Stimulated activated CD4-positive, alpha-beta T cell treated with anti-CD3 and anti-CD28 coated beads, Interleukin-1b, Interleukin-23, amount 100 ng/mL, for 4 hours (primary cell): ENCODE results near the gene GPC2.
"Not testable (repeated sequence)": the region's sequence is repeated elsewhere in the genome, so short reads cannot be mapped to it uniquely, and the experiment has no call there.

Source experiments
- DNase-seq, 2 donors: peaks; one replicate each; pipeline ENCODE4 v3.0.0-alpha.2; 2020; ENCODE audit warnings: low read depth in 2 of 2

GPC2 gene

GRCh38 chr7:100200693-100201092 is 23.5 kb upstream of the GPC2 start:
- no peak for DNase-seq

DNA sequence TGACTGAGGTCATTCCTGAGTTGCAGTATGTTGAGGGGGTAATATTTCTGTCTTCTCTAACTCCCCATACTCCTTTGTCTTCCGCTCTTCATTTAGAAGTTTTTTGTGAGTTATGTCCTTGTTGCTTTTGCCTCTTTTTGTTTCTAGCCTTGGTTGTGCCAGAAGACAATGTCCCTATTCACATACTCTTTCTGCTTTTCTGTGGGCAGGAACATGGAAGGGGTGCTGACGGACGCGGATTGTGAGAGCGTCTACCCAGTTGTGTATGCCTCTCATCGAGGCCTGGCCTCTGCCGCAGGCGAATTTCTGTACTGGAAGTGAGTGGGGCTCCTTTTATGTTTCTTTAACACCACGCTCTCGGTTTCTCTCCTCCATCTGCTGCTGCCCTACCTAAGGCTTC is 21.1 kb upstream of the GPC2 start:
- DNase-seq = no peak

DNA sequence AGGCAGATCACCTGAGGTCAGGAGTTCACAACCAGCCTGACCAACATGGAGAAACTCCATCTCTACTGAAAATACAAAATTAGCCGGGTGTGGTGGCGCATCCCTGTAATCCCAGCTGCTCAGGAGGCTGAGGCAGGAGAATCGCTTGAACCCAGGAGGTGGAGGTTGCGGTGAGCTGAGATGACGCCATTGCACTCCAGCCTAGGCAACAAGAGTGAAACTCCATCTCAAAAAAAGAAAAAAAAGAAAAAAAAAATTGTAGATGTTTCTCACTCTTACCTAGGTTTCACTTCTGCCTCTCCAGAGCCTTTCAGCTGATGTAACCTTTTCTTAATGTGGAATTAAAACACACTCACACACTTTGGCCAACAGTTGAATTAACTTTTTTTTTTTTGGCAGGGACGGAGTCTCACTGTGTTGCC is 18.7 kb upstream of the GPC2 start:
- DNase-seq = not testable (repeated sequence)

GRCh38 chr7:100195222-100195621 is 18.0 kb upstream of the GPC2 start:
- DNase-seq = no peak

GRCh38 chr7:100192969-100193368 is 15.8 kb upstream of the GPC2 start:
- no peak for DNase-seq

GRCh38 chr7:100192281-100192862 is 15.2 kb upstream of the GPC2 start:
- DNase-seq = not testable (repeated sequence)

GRCh38 chr7:100191775-100192174 is 14.6 kb upstream of the GPC2 start:
- no peak for DNase-seq

GRCh38 chr7:100190048-100190711 is 13.0 kb upstream of the GPC2 start:
- DNase-seq = no peak

- DNase-seq = no peak
Measured at GRCh38 chr7:100189061-100189460, 11.9 kb upstream of the GPC2 start.

- DNase-seq = no peak
Measured at GRCh38 chr7:100185726-100186125, 8.5 kb upstream of the GPC2 start.

- DNase-seq = not testable (repeated sequence)
Measured at GRCh38 chr7:100183090-100183489, 5.9 kb upstream of the GPC2 start.

GRCh38 chr7:100182616-100183015 is 5.4 kb upstream of the GPC2 start:
- DNase-seq = not testable (repeated sequence)

- not testable (repeated sequence) for DNase-seq
Measured at GRCh38 chr7:100180084-100180483, 2.9 kb upstream of the GPC2 start.

DNA sequence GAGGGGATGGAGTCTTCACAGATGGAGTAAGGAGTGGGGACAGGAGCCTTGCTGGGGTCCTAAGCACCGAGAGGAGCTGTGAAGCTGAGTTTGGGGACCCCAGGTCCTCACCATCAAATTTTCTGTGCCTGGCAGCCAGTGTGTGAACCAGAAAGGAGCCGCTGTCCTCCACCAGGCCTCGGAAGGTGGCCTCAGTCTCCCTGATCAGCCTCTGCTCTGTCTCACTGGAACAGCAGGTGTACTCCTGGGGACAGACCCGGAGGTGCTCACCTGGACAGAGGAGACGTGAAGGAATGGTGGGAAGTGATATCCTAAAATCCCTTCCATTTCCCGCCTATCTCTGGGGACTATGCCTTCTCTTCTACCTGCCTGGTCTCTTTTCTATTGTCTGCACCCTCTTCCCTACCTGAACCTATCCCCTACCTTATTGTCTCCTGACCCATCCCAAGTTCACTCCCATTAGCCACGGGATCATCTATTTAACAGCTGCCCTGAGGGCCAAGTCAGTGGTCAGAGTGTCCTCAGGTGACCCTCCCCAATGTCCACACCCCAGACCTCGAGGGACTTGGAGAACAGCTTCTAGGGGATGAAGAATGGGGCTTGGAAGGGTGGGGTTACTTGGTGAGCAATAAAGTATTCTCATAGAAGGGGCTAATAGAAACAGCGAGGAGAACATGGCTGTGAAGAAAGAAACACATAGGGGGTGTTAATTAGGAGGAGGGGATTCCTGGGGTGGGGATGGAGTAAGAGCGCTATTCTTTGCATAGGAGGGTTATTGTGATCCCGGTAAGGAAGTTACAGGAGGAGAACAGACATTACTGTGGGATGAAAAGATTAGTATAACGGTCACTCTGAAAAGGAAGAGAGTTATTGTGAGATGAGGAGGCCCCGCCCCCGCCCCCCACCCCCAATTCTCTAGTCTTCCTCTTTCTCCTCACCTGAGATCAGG is 811 bp downstream of the GPC2 start:
- no peak for DNase-seq

GRCh38 chr7:100175296-100175935 is 1.8 kb downstream of the GPC2 start:
- DNase-seq = no peak

DNA sequence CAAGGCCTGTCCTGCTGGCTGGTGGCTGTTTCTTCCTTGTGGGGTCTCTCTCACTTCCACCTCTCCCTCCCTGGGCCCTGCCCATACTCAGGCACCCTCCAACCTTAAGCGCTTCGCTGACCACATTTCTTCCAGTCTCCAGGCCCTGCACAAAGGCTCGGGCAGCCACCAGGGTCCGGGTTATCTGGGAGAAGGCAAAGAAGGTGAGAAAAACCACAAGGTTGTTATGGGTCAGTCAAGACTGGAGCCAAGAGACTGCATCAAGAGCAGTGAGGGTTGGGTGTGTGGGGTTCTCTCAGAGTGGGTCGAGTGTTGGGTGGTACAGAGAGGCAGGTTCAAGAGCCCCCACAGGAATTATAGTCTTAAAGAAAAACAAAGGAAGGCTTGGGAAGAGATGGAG is 2.6 kb downstream of the GPC2 start:
- no peak for DNase-seq

- DNase-seq = no peak
Measured at GRCh38 chr7:100173806-100174495, 3.2 kb downstream of the GPC2 start.

GRCh38 chr7:100171840-100172239 is 5.3 kb downstream of the GPC2 start:
- no peak for DNase-seq

GRCh38 chr7:100171087-100171681 is 6.0 kb downstream of the GPC2 start:
- no peak for DNase-seq

DNA sequence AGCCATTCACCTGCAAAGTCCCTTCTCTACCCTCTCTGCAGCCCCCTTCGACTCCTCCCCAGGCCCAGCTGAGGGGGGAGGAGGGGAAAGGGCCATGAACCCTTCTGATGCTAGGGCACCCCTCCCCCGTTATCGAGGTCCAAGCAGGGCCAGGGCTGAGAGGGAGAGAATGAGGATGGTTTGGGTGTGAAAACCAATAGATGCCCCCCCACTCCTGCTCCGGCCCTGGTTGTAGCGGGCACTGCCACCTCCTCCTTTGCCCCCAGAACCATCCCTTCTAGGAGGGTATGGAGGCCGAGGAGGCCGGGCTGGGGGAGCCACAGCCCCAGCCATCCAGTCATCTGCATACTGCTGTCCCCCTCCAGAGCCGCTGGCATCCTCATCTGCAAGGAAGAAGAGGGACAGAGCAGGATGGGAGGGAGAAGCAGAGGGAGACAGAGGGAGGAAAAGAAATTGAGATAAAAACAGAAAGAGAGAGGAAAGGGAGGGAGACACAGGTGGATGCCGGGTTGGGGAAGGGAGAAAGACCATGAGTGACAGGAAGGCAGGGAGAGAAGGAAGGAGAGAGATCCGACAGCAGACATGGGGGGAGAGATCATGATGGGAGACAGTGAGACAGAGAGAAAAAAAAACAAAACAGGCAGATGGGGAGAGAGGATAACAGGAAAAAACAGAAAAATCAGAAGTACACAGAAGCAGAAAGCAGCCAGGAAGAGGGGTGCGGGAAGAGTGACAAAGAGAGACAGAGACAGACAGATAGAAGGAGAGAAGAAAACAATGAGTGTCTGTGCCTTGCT is 6.9 kb downstream of the GPC2 start:
- DNase-seq = no peak
